Karpas-422 (cell line): ENCODE measurements around the gene EHMT2. TPM values are rescaled to one million over a fixed set of nuclear protein-coding genes. Genes with fewer than 3 reads are reported as not detected.
A peak's percentile ranks its signal among the peaks of the same experiment; 100 is the strongest.

Experiments used
- DNase-seq: peaks from one replicate; pipeline ENCODE4 v3.0.0-alpha.2; 2015
- H2AFZ ChIP-seq: fragments of 200-600 bp; sonication (generic); 2 replicates; pipeline ENCODE4 v1.6.1; 2014; ENCODE audit warnings: antibody characterized with exemption, low read length, mixed read lengths
- H3K27ac ChIP-seq: fragments of 200-600 bp; sonication (generic); 2 replicates; pipeline ENCODE4 v1.5.1; 2014; ENCODE audit warnings: mild to moderate bottlenecking, low read length, moderate library complexity
- H3K27me3 ChIP-seq: fragments of 200-600 bp; sonication (generic); 2 replicates; pipeline ENCODE4 v1.6.1; 2014; ENCODE audit warnings: low read length, mixed read lengths
- H3K36me3 ChIP-seq: fragments of 200-600 bp; sonication (generic); 2 replicates; pipeline ENCODE4 v1.6.1; 2014; ENCODE audit warnings: low read length, mixed read lengths; ENCODE audit not compliant: insufficient read depth
- H3K4me1 ChIP-seq: fragments of 200-600 bp; sonication (generic); 2 replicates; pipeline ENCODE4 v1.6.1; 2014; ENCODE audit warnings: mild to moderate bottlenecking, low read length, mixed read lengths
- H3K4me2 ChIP-seq: fragments of 200-600 bp; sonication (generic); 2 replicates; pipeline ENCODE4 v1.6.1; 2014; ENCODE audit warnings: low read length, low read depth, mild to moderate bottlenecking; ENCODE audit not compliant: poor library complexity, severe bottlenecking
- H3K4me3 ChIP-seq: fragments of 200-600 bp; sonication (generic); 2 replicates; pipeline ENCODE4 v1.5.1; 2014; ENCODE audit warnings: mild to moderate bottlenecking, antibody characterized with exemption, low read length, mixed read lengths
- H3K79me2 ChIP-seq: fragments of 200-600 bp; sonication (generic); 2 replicates; pipeline ENCODE4 v1.6.1; 2014; ENCODE audit warnings: mild to moderate bottlenecking, low read length, mixed read lengths
- H3K9ac ChIP-seq: fragments of 200-600 bp; sonication (generic); 2 replicates; pipeline ENCODE4 v1.6.0; 2014; ENCODE audit warnings: low read length
- H3K9me2 ChIP-seq: fragments of 200-600 bp; sonication (generic), shearing (Covaris generic); replicated peaks from 2 replicates; pipeline ENCODE4 v1.6.0; 2014; ENCODE audit warnings: mild to moderate bottlenecking, low read length, moderate library complexity; ENCODE audit not compliant: insufficient read depth
- H3K9me3 ChIP-seq: fragments of 300-700, 200-600 bp; sonication (generic); 2 replicates; pipeline ENCODE4 v1.6.1; 2014; ENCODE audit warnings: low read length, mixed read lengths
- H4K20me1 ChIP-seq: fragments of 200-600 bp; sonication (generic); 2 replicates; pipeline ENCODE4 v1.6.1; 2014; ENCODE audit warnings: mild to moderate bottlenecking, antibody characterized with exemption, low read length, low read depth; ENCODE audit not compliant: insufficient read depth
- total RNA-seq: library from RNA; depleted of rRNA; stranded (reverse); fragments of >200 nt; shearing (Covaris generic); gene quantifications from 2 replicates; pipeline ENCODE4 v1.2.3, GENCODE V29; 2014; ENCODE audit warnings: low replicate concordance

The EHMT2 gene
- total RNA-seq, 1 experiment from 2014 or later = 40.0 TPM

DNA sequence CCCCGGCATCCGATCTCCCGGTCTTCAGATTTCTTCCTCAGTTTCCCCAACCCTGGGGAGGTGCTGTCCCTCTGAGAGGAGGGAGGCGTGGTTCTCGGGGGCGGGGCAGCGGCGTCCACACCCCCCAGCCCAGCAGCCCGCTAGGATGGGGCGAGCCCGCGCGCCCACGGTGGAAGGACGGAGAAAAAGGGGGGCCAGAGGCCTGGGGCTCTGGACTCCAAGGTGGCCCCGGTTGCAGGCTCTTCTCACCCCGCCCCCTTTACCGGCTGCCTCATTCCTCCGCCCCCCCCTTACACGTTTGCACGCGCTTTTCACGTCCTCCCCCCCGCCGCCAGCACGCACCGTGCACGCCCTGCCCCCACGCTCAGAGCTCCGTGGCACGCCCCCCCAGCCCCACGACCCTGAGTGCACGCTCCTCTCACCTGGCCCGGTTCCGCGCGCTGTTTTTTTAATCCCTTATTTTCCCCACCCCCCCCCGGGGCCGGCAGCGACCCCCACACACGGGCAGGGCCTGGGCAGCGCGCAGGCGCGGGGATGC, 4.0 kb upstream of the EHMT2 start:
- no peaks in the 10 kb centered on the region for H4K20me1 ChIP-seq

GRCh38 chr6:31900917-31901414, 3.5 kb upstream of the EHMT2 start:
- Histone ChIP-seq H3K27me3 (no peaks in the 10 kb centered on the region), H4K20me1 (no peaks in the 10 kb centered on the region), H2AFZ (no peak overlapping the region), H3K36me3 (no peaks in the 10 kb centered on the region), H3K9ac (peak overlapping the region; percentile 93), H3K4me1 (peaks cover 44% of the 10 kb centered on the region), H3K79me2 (peaks cover 13% of the 10 kb centered on the region), H3K9me3 (no peaks in the 10 kb centered on the region), H3K4me3 (peak overlapping the region; percentile 76), H3K9me2 (no peaks in the 10 kb centered on the region), H3K27ac (peak overlapping the region; percentile 51; the same call in 1 of the 2 replicates), H3K4me2 (peak overlapping the region; percentile 86)
- DNase-seq = no peak

More for the DNA sequence above, 4.0 kb upstream of the EHMT2 start:
- Histone ChIP-seq H3K4me1 (peaks cover 38% of the 10 kb centered on the region), H3K79me2 (peaks cover 8% of the 10 kb centered on the region), H3K27me3 (no peaks in the 10 kb centered on the region), H3K36me3 (no peaks in the 10 kb centered on the region), H2AFZ (no peak overlapping the region), H3K9ac (peak overlapping the region; percentile 93), H3K4me2 (peak overlapping the region; percentile 86), H3K4me3 (peak overlapping the region; percentile 76), H3K9me2 (no peaks in the 10 kb centered on the region), H3K9me3 (no peaks in the 10 kb centered on the region), H3K27ac (peak overlapping the region; percentile 51; the same call in 1 of the 2 replicates)
- peak; percentile 88 for DNase-seq

GRCh38 chr6:31899882-31900722, 2.6 kb upstream of the EHMT2 start:
- H3K27ac ChIP-seq = no peak overlapping the region
- H3K9me2 ChIP-seq = no peaks in the 10 kb centered on the region
- H3K9ac ChIP-seq = peak overlapping the region; percentile 93
- no peaks in the 10 kb centered on the region for H3K27me3 ChIP-seq
- no peak overlapping the region for H2AFZ ChIP-seq
- DNase-seq = no peak
- no peaks in the 10 kb centered on the region for H3K9me3 ChIP-seq
- H3K79me2 ChIP-seq = peaks cover 19% of the 10 kb centered on the region
- H3K4me1 ChIP-seq = peaks cover 45% of the 10 kb centered on the region
- H3K4me2 ChIP-seq = peak overlapping the region; percentile 89
- peak overlapping the region; percentile 75; the same call in 1 of the 2 replicates for H3K4me3 ChIP-seq
- peaks cover 6% of the 10 kb centered on the region; the same call in 1 of the 2 replicates for H3K36me3 ChIP-seq
- H4K20me1 ChIP-seq = no peaks in the 10 kb centered on the region

- H3K9ac ChIP-seq = peak overlapping the region; percentile 91
- peaks cover 19% of the 10 kb centered on the region for H3K79me2 ChIP-seq
- no peaks in the 10 kb centered on the region for H3K9me3 ChIP-seq
- no peak for DNase-seq
- H3K4me2 ChIP-seq = peak overlapping the region; percentile 89
- peaks cover 6% of the 10 kb centered on the region; the same call in 1 of the 2 replicates for H3K36me3 ChIP-seq
- H3K4me3 ChIP-seq = peak overlapping the region; percentile 75
- H3K4me1 ChIP-seq = peaks cover 45% of the 10 kb centered on the region
- H2AFZ ChIP-seq = no peak overlapping the region
- no peaks in the 10 kb centered on the region for H4K20me1 ChIP-seq
- H3K27me3 ChIP-seq = no peaks in the 10 kb centered on the region
- H3K27ac ChIP-seq = peak overlapping the region; percentile 51; the same call in 1 of the 2 replicates
- H3K9me2 ChIP-seq = no peaks in the 10 kb centered on the region
These were observed 1.7 kb upstream of the EHMT2 start for GRCh38 chr6:31899215-31899614.

DNA sequence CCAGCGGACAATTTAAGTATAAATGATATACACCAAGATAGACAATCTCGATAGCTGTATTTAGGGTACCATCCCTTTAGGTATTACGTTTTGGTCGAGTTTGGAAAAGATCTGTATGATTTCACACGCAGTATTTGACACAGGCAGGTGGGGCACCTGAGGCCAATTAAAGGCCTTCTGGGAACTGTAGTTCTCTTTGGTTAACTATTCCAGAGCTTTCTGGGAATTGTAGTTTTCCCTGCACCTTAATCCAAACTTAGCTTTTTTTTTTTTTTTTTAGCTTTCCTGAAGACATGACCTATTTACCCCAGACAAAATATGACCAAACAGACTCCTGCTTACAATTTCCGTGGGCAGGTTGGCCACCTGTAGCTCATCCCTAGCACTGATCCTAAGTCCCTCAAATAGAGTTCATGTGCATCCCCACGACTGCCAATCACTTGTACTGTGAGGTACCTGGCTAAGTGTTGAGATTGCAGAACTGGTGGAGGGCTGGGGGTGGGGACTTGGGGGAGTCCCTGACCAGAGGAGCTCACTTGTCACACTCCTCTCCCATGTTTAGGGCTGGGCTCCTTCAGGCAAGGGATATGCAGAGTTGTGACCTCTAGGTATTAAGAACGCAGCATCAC, 999 bp upstream of the EHMT2 start:
- Histone ChIP-seq H3K9me3 (no peaks in the 10 kb centered on the region), H2AFZ (peak overlapping the region; percentile 8; the same call in 1 of the 2 replicates), H3K79me2 (peaks cover 19% of the 10 kb centered on the region), H3K4me2 (peak overlapping the region; percentile 89), H3K9ac (peak overlapping the region; percentile 91), H3K4me1 (peaks cover 45% of the 10 kb centered on the region), H3K36me3 (peaks cover 6% of the 10 kb centered on the region; the same call in 1 of the 2 replicates), H3K9me2 (no peaks in the 10 kb centered on the region), H4K20me1 (no peaks in the 10 kb centered on the region), H3K27me3 (no peaks in the 10 kb centered on the region), H3K27ac (peak overlapping the region; percentile 51), H3K4me3 (peak overlapping the region; percentile 75)
- peak; percentile 79 for DNase-seq

DNA sequence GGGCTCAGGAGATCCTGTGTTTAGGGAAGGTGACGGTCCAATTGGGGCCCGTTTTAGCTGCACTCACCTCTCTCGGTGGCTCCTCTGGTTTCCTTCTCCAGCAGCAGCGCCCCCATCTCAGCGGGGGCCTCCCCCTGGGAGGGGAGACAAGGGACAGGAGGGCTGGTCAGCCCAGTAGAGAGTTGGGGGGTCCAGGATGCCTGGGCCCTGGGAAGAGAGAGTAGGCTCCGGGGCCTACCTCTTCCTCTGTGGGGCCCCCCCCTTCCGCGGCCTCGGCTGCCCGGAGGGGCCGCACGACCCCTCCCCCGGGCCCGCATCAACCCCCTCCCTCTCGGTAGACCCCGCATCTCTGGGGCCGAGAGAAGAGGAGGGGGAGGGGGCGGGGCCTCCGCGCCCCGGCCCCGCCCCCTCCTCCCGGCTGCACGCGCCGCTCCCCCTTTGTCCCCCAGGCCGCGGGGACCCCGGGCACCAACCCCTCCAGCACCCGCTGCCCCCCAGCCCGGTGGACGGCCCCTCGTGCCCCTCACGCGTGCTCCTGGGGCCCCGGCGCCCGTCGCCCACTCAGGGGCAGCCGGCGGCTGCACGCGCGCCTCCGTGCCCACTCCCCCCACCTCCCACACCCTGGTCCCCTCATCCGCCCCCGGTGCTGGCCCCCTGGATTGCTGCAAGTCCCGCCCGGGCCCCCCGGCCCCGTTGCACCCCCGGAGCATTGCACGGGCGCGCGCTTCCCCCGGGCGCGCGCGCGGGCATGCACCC, 464 bp downstream of the EHMT2 start:
- H3K4me2 ChIP-seq = peak overlapping the region; percentile 89
- H3K9ac ChIP-seq = peak overlapping the region; percentile 91
- DNase-seq = peak; percentile 56
- H4K20me1 ChIP-seq = no peaks in the 10 kb centered on the region
- H3K9me3 ChIP-seq = no peaks in the 10 kb centered on the region
- peak overlapping the region; percentile 75 for H3K4me3 ChIP-seq
- no peaks in the 10 kb centered on the region for H3K9me2 ChIP-seq
- no peak overlapping the region for H2AFZ ChIP-seq
- peaks cover 40% of the 10 kb centered on the region for H3K4me1 ChIP-seq
- H3K27ac ChIP-seq = peak overlapping the region; percentile 66
- H3K79me2 ChIP-seq = peaks cover 19% of the 10 kb centered on the region
- no peaks in the 10 kb centered on the region for H3K27me3 ChIP-seq
- H3K36me3 ChIP-seq = peaks cover 16% of the 10 kb centered on the region; the same call in 1 of the 2 replicates

DNA sequence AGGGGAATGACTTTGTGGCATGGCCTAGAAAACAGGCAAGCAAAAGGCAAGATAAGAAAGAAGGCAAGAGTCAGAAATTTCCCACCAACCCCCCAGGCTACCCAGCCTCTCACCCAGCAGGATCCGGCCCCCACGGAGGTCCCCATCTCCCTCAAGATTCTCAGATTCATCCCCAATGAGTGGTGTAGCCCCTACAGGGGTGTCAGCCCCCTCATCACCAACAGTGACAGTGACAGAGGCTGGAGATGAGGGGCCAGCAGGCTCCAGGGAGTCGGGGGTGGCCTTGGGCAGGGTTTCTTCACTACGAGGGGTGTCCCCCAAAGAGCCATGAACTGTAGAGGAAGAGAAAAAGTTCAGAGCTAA, 1.0 kb downstream of the EHMT2 start:
- H3K36me3 ChIP-seq = peaks cover 21% of the 10 kb centered on the region; the same call in 1 of the 2 replicates
- H3K4me2 ChIP-seq = peak overlapping the region; percentile 89
- H3K27me3 ChIP-seq = no peaks in the 10 kb centered on the region
- peaks cover 40% of the 10 kb centered on the region for H3K4me1 ChIP-seq
- H3K9me3 ChIP-seq = no peaks in the 10 kb centered on the region
- peaks cover 19% of the 10 kb centered on the region for H3K79me2 ChIP-seq
- H3K27ac ChIP-seq = peak overlapping the region; percentile 66
- DNase-seq = no peak
- no peaks in the 10 kb centered on the region for H4K20me1 ChIP-seq
- H2AFZ ChIP-seq = no peak overlapping the region
- H3K4me3 ChIP-seq = peak overlapping the region; percentile 75
- H3K9ac ChIP-seq = peak overlapping the region; percentile 91
- no peaks in the 10 kb centered on the region for H3K9me2 ChIP-seq
